ENCODE results near the gene CADM2.
"Not testable (repeated sequence)": the region's sequence is repeated elsewhere in the genome, so short reads cannot be mapped to it uniquely, and the experiment has no call there.

CADM2 gene

GRCh38 chr3:84958495-84959469, at the start of gene CADM2:
CADM2 (plus strand) TSS chr3:84958989.
- DNase-seq (peak; percentile 70), ATAC-seq (peak; percentile 88)
- Mint-ChIP-seq H3K36me3 (ENCODE audit: low read depth) (no peaks in the 10 kb centered on the region), H3K4me1 (peaks cover 16% of the 10 kb centered on the region), H3K9me3 (no peaks in the 10 kb centered on the region), H3K27me3 (peaks cover 42% of the 10 kb centered on the region), H3K27ac (no peak within 1 kb of the TSS), H3K4me3 (peak within 1 kb of the TSS; percentile 67)

DNA sequence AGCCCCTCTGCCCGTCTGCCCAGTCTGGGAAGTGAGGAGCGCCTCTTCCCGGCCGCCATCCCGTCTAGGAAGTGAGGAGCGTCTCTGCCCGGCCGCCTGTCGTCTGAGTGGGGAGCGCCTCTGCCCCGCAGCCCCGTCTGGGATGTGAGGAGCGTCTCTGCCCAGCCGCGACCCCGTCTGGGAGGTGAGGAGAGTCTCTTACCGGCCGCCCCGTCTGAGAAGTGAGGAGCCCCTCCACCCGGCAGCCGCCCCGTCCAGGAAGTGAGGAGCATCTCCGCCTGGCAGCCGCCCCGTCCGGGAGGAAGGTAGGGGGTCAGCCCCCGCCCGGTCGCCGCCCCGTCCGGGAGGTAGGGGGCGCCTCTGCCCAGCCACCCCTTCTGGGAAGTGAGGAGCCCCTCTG, 40.2 kb upstream of the CADM2 start:
- not testable (repeated sequence) for H3K27me3 Mint-ChIP-seq; H3K36me3 Mint-ChIP-seq (ENCODE audit: low read depth); DNase-seq; ATAC-seq; H3K4me3 Mint-ChIP-seq; H3K4me1 Mint-ChIP-seq; H3K27ac Mint-ChIP-seq
- H3K9me3 Mint-ChIP-seq: peaks cover 24% of the 10 kb centered on the region

DNA sequence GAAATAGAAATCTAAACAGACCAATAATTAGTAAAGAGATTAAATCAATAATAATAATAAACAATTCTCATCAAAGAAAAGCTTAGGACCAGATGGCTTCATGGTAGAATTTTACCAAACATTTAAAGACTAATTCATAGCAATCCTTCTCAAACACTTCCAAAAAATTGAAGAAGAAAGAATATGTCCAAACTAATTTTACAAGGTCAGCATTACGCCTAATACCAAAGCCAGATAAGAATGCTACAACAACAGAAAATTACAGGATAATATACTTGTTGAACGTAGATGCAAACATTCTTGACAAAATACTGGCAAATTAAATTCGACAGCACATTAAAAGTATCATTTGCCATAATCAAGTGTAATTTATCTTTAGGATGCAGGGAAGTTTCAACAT, 36.1 kb upstream of the CADM2 start:
- no peak overlapping the region for H3K27ac Mint-ChIP-seq
- H3K27me3 Mint-ChIP-seq: no peaks in the 10 kb centered on the region
- H3K9me3 Mint-ChIP-seq: peaks cover 21% of the 10 kb centered on the region
- H3K4me1 Mint-ChIP-seq: no peaks in the 10 kb centered on the region
- DNase-seq: no peak
- no peak overlapping the region for H3K4me3 Mint-ChIP-seq
- no peak for ATAC-seq
- no peaks in the 10 kb centered on the region for H3K36me3 Mint-ChIP-seq (ENCODE audit: low read depth)

- DNase-seq: no peak
- H3K27me3 Mint-ChIP-seq: no peaks in the 10 kb centered on the region
- no peaks in the 10 kb centered on the region for H3K4me1 Mint-ChIP-seq
- no peaks in the 10 kb centered on the region for H3K36me3 Mint-ChIP-seq (ENCODE audit: low read depth)
- H3K27ac Mint-ChIP-seq: no peak overlapping the region
- ATAC-seq: no peak
- no peak overlapping the region for H3K4me3 Mint-ChIP-seq
- H3K9me3 Mint-ChIP-seq: peaks cover 27% of the 10 kb centered on the region
Measured at GRCh38 chr3:84925571-84925970, 33.2 kb upstream of the CADM2 start.

DNA sequence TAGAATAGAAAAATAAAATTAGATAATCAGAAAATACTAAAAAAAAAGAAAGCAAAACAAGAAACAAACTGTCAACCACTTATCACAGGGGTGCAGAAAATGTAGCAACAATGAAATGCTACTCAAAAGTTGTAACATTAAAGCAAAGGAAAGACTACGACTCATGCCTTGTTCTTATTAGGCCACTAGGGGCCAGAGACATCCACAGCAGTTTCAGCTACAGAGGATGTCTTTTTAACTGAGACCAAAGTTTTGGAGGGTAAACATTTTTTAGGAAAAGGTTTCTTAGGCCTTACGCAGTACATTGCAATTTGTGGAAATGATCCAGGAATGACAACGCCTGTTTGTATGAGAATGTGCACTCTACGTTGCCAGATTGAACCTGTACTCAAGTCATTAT, 15.4 kb upstream of the CADM2 start:
- no peaks in the 10 kb centered on the region for H3K36me3 Mint-ChIP-seq (ENCODE audit: low read depth)
- peaks cover 3% of the 10 kb centered on the region for H3K9me3 Mint-ChIP-seq
- DNase-seq: no peak
- H3K4me1 Mint-ChIP-seq: no peaks in the 10 kb centered on the region
- H3K4me3 Mint-ChIP-seq: no peak overlapping the region
- no peak overlapping the region for H3K27ac Mint-ChIP-seq
- no peak for ATAC-seq
- peaks cover 1% of the 10 kb centered on the region for H3K27me3 Mint-ChIP-seq

GRCh38 chr3:84946240-84946639, 12.5 kb upstream of the CADM2 start:
- no peaks in the 10 kb centered on the region for H3K4me1 Mint-ChIP-seq
- ATAC-seq: no peak
- H3K4me3 Mint-ChIP-seq: no peak overlapping the region
- H3K27ac Mint-ChIP-seq: no peak overlapping the region
- peaks cover 4% of the 10 kb centered on the region for H3K27me3 Mint-ChIP-seq
- H3K36me3 Mint-ChIP-seq (ENCODE audit: low read depth): no peaks in the 10 kb centered on the region
- no peak for DNase-seq
- H3K9me3 Mint-ChIP-seq: peaks cover 17% of the 10 kb centered on the region

DNA sequence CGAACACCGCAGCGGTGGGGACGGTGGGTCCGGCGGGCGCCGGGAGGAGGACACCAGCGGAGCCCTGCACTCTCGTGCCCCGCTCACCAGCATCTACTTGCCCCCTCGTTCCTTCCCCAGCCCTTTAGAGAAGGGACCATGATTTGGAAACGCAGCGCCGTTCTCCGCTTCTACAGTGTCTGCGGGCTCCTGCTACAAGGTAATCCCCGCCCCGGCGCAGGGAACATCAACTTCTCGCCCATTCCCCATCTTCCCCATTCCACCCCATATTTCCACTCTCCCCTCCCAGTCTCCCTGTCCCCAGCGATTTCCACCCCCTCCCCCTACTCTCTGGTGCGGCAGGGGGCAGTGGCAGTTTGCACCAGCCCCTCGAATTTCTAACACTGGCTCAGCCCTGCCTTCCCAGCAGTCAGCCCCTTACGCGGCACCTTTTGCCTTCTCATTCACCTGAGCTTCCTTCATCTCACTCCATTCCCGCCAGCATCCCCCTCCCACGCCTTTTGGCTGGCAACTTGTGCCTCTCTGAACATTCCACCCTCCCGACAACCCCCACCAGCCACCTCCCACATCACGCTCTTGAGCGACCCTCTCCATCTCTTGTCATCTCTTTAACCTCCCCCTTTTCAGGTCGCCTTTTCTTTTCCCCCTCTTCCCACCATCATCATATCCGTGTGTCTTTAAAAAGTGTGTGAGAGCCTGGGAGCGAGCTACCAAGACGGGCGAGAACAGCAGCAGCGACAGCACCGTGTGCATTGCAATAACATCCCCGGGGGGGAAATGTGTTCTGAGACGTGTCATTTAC, 882 bp downstream of the CADM2 start:
- ATAC-seq (no peak), DNase-seq (no peak)
- no peak overlapping the region for H3K27ac Mint-ChIP-seq
- peak overlapping the region; percentile 67 for H3K4me3 Mint-ChIP-seq
- peaks cover 42% of the 10 kb centered on the region for H3K27me3 Mint-ChIP-seq
- H3K9me3 Mint-ChIP-seq: no peaks in the 10 kb centered on the region
- no peaks in the 10 kb centered on the region for H3K36me3 Mint-ChIP-seq (ENCODE audit: low read depth)
- peaks cover 16% of the 10 kb centered on the region for H3K4me1 Mint-ChIP-seq

GRCh38 chr3:84960581-84960980, 1.8 kb downstream of the CADM2 start:
- Mint-ChIP-seq H3K4me1 (peaks cover 16% of the 10 kb centered on the region), H3K9me3 (no peaks in the 10 kb centered on the region), H3K36me3 (ENCODE audit: low read depth) (no peaks in the 10 kb centered on the region), H3K27me3 (peaks cover 41% of the 10 kb centered on the region), H3K27ac (no peak overlapping the region), H3K4me3 (no peak overlapping the region)
- ATAC-seq: no peak
- DNase-seq: no peak

DNA sequence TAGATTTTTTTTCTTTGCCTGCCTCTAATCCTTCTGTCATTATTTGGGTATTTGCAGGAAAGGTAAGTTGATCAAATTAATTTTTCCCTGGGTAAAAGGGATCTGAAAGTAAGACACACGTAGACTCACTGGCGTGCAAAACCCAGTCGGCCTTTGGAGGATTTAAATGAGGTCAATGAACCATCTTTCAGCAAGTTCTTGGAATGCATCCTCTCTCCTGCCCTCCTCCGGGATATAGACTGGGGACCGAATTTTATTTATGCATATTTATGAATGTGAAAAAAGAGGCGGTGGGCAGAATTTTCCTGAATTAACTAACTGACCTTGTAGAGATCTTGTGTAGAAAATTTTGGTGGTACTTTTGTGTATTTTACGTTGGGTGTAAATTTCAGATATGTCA, 2.2 kb downstream of the CADM2 start:
- Mint-ChIP-seq H3K27ac (no peak overlapping the region), H3K36me3 (ENCODE audit: low read depth) (no peaks in the 10 kb centered on the region), H3K27me3 (peaks cover 40% of the 10 kb centered on the region), H3K9me3 (no peaks in the 10 kb centered on the region), H3K4me1 (peaks cover 16% of the 10 kb centered on the region), H3K4me3 (no peak overlapping the region)
- DNase-seq: no peak
- no peak for ATAC-seq

- Mint-ChIP-seq H3K36me3 (ENCODE audit: low read depth) (no peaks in the 10 kb centered on the region), H3K9me3 (no peaks in the 10 kb centered on the region), H3K27ac (no peak overlapping the region), H3K27me3 (peaks cover 40% of the 10 kb centered on the region), H3K4me3 (no peak overlapping the region), H3K4me1 (peaks cover 16% of the 10 kb centered on the region)
- no peak for ATAC-seq
- DNase-seq: no peak
Measured at GRCh38 chr3:84961521-84962255, 2.9 kb downstream of the CADM2 start.

DNA sequence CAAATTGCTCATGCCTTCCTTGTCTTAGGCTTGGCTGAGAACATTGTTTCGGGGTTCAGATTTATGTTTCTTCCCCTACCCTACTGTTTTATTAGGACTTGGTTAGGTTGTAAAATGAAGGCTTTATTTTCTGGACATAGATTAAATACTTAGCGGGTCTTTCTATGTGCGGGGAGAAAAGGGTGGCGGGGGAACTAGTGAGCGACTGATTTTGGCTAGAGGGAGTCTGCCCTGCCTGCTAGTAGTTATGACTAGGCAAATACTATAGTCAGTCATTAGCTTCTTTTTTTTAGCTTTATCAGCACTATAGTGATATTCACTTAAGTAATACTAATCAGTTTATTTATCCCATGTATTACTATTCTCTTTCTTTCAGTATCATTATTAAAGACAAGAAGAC, 3.6 kb downstream of the CADM2 start:
- H3K27ac Mint-ChIP-seq: no peak overlapping the region
- no peak for DNase-seq
- H3K4me3 Mint-ChIP-seq: no peak overlapping the region
- H3K4me1 Mint-ChIP-seq: peaks cover 16% of the 10 kb centered on the region
- peaks cover 40% of the 10 kb centered on the region for H3K27me3 Mint-ChIP-seq
- no peaks in the 10 kb centered on the region for H3K9me3 Mint-ChIP-seq
- no peaks in the 10 kb centered on the region for H3K36me3 Mint-ChIP-seq (ENCODE audit: low read depth)
- ATAC-seq: no peak

GRCh38 chr3:84963137-84963536, 4.3 kb downstream of the CADM2 start:
- peaks cover 39% of the 10 kb centered on the region for H3K27me3 Mint-ChIP-seq
- no peaks in the 10 kb centered on the region for H3K36me3 Mint-ChIP-seq (ENCODE audit: low read depth)
- ATAC-seq: no peak
- H3K9me3 Mint-ChIP-seq: no peaks in the 10 kb centered on the region
- no peak overlapping the region for H3K4me3 Mint-ChIP-seq
- DNase-seq: no peak
- no peak overlapping the region for H3K27ac Mint-ChIP-seq
- peaks cover 16% of the 10 kb centered on the region for H3K4me1 Mint-ChIP-seq

DNA sequence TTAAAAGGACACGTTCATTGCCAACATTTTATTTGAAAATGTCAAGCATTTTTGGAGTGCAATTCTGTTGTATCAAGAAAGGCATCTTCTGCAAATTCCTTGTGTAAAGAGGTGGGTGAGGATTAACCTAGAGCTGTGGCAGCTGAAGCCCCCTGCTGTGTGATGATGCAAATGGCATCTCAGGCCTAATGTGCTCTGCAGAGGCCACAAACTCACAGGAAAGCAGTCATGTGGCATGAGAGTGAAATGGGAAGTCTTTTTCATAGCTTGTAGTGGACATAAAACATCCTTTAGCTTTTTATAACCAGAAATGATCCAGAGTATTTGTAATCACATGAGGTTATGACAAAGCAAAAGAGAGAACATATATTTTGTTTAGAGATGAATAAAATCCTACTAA, 6.4 kb downstream of the CADM2 start:
- H3K4me3 Mint-ChIP-seq: no peak overlapping the region
- DNase-seq (no peak), ATAC-seq (no peak)
- no peaks in the 10 kb centered on the region for H3K36me3 Mint-ChIP-seq (ENCODE audit: low read depth)
- H3K9me3 Mint-ChIP-seq: peaks cover 3% of the 10 kb centered on the region
- H3K27ac Mint-ChIP-seq: no peak overlapping the region
- peaks cover 27% of the 10 kb centered on the region for H3K27me3 Mint-ChIP-seq
- peaks cover 5% of the 10 kb centered on the region for H3K4me1 Mint-ChIP-seq

DNA sequence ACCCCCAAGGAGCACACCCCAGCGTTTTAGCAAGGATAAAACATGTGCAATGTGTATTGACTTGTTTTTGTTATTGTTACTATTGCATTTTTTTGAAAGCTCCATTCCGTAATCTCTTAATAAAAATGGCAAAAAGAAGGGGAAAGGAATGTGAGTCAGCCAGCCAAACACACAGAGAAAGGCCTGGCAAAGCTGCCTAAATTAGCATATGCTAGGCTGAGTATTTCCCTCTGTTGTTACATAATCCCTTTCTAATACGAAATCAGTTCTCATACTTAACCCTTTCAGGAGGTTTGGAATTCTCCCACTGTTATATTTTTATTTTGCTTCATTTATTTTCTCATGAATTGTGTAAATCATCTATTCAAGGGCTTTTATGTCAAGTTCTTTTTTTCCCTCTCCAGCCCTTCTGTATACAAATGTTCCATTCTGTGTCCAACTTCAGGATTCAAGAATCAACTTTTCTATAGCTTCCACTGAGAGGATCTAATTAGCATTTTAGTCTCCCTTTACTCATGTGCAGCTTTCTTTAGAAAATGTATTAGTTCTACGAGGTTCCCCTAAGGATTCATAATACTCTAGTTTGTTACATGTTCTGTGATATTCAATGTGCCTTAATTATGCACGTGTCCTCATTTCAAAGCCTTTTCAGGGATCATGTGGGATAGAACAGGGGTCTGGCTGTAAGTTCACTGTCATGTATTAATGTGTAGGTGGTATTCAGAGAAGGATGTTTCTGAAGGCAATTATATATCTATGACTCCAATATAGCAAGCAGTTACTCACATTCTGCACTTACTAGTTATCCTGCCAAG, 9.2 kb downstream of the CADM2 start:
- H3K4me1 Mint-ChIP-seq: no peaks in the 10 kb centered on the region
- peaks cover 3% of the 10 kb centered on the region for H3K9me3 Mint-ChIP-seq
- no peak for DNase-seq
- no peaks in the 10 kb centered on the region for H3K36me3 Mint-ChIP-seq (ENCODE audit: low read depth)
- no peak overlapping the region for H3K27ac Mint-ChIP-seq
- H3K4me3 Mint-ChIP-seq: no peak overlapping the region
- no peaks in the 10 kb centered on the region for H3K27me3 Mint-ChIP-seq
- ATAC-seq: no peak

Measured in activated naive CD8-positive, alpha-beta T cell treated with anti-CD3 and anti-CD28 coated beads, Interleukin-2, amount 50 U/mL, for 24 hours (primary cell).